ENCODE data around the gene ASB3. TPM values are rescaled to one million over a fixed set of nuclear protein-coding genes. Genes with fewer than 3 reads are reported as not detected.

The ASB3 gene
- total and polyA plus RNA-seq, 9 of the 15 experiments (the other 6 are each of a cell fraction or from before 2014, with no cell fraction given), result 13.6 to 35.3 (median 18.7) TPM

DNA sequence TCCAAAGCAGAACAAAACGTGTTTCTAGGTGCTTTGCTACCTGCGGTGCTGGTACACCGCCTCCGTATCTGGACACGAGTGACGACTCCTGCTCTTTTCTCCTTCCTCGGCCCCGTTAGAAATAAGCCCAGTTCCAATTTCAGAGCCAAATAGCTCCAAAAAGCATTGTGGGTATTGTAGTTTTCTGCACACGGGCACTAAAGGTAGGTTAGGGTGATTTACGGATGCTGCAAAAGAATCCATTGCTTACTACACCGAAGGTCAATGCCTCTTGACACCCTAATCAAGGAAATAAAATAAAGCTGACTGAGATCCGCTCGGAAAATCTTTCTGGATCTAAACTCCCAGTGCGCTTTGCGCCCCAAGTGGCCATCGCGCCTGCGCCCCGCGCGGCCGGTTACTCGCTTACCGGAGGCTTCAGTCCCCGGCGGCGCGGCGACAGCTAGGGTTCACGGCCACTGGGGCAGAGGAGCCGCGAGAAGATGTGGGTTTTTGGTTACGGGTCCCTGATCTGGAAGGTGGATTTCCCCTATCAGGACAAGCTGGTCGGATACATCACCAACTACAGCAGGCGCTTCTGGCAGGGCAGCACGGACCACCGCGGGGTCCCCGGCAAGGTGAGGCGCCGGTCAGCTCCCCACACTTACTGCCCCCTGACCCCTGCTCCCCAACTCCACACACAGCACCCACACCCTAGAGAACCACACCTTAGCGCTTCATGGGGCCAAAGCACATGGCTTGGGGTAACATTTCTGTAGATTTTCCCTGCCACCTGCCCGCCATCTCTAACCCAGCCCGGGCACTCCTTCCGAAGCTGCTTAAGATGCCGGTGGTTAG is 19.1 kb downstream of the ASB3 start, which contains the start of gene CHAC2 (continued):
- TF ChIP-seq CREB1 (IDR thresholded peaks at IDR 0.05), result no peak
- TF ChIP-seq CREB1 (CRISPR knock-in tag; IDR thresholded peaks at IDR 0.05), result no peak
- TF ChIP-seq ZNF232 (CRISPR knock-in tag; IDR thresholded peaks at IDR 0.05), result no peak
- TF ChIP-seq, protein P1, sequence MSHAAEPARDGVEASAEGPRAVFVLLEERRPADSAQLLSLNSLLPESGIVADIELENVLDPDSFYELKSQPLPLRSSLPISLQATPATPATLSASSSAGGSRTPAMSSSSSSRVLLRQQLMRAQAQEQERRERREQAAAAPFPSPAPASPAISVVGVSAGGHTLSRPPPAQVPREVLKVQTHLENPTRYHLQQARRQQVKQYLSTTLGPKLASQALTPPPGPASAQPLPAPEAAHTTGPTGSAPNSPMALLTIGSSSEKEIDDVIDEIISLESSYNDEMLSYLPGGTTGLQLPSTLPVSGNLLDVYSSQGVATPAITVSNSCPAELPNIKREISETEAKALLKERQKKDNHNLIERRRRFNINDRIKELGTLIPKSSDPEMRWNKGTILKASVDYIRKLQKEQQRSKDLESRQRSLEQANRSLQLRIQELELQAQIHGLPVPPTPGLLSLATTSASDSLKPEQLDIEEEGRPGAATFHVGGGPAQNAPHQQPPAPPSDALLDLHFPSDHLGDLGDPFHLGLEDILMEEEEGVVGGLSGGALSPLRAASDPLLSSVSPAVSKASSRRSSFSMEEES (CRISPR knock-in tag; IDR thresholded peaks at IDR 0.05), result no peak
- TF ChIP-seq EZH2 (IDR thresholded peaks at IDR 0.05; ENCODE audit: borderline replicate concordance, low read depth, low read length), result no peak
- no peak for TF ChIP-seq NCOA1 (IDR thresholded peaks at IDR 0.05; ENCODE audit: low read depth)
- TF ChIP-seq, protein P2, sequence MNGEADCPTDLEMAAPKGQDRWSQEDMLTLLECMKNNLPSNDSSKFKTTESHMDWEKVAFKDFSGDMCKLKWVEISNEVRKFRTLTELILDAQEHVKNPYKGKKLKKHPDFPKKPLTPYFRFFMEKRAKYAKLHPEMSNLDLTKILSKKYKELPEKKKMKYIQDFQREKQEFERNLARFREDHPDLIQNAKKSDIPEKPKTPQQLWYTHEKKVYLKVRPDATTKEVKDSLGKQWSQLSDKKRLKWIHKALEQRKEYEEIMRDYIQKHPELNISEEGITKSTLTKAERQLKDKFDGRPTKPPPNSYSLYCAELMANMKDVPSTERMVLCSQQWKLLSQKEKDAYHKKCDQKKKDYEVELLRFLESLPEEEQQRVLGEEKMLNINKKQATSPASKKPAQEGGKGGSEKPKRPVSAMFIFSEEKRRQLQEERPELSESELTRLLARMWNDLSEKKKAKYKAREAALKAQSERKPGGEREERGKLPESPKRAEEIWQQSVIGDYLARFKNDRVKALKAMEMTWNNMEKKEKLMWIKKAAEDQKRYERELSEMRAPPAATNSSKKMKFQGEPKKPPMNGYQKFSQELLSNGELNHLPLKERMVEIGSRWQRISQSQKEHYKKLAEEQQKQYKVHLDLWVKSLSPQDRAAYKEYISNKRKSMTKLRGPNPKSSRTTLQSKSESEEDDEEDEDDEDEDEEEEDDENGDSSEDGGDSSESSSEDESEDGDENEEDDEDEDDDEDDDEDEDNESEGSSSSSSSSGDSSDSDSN (IDR thresholded peaks at IDR 0.05; ENCODE audit: borderline replicate concordance in 1 of 2, low read depth in 2 of 2, low read length in 2 of 2), result 0 out of 4 replicates have a peak, but pooled peaks of 1 of the 2 experiments have one; percentile 47
- peak; percentile 16; the same call in 1 of the 2 replicates for TF ChIP-seq ZFX (CRISPR knock-in tag; IDR thresholded peaks at IDR 0.05)
- no peak for TF ChIP-seq ETV6 (IDR thresholded peaks at IDR 0.05; ENCODE audit: borderline replicate concordance in 1 of 2, low read depth in 2 of 2, low read length in 1 of 2)
- no peak for TF ChIP-seq ETV6 (CRISPR knock-in tag; IDR thresholded peaks at IDR 0.05; ENCODE audit: borderline replicate concordance)
- no peak for TF ChIP-seq BRCA1 (IDR thresholded peaks at IDR 0.05)
- TF ChIP-seq BRCA1 (CRISPR knock-in tag; IDR thresholded peaks at IDR 0.05), result no peak
- TF ChIP-seq, protein P3, sequence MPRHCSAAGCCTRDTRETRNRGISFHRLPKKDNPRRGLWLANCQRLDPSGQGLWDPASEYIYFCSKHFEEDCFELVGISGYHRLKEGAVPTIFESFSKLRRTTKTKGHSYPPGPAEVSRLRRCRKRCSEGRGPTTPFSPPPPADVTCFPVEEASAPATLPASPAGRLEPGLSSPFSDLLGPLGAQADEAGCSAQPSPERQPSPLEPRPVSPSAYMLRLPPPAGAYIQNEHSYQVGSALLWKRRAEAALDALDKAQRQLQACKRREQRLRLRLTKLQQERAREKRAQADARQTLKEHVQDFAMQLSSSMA (CRISPR knock-in tag; IDR thresholded peaks at IDR 0.05), result no peak
- TF ChIP-seq, protein P4, sequence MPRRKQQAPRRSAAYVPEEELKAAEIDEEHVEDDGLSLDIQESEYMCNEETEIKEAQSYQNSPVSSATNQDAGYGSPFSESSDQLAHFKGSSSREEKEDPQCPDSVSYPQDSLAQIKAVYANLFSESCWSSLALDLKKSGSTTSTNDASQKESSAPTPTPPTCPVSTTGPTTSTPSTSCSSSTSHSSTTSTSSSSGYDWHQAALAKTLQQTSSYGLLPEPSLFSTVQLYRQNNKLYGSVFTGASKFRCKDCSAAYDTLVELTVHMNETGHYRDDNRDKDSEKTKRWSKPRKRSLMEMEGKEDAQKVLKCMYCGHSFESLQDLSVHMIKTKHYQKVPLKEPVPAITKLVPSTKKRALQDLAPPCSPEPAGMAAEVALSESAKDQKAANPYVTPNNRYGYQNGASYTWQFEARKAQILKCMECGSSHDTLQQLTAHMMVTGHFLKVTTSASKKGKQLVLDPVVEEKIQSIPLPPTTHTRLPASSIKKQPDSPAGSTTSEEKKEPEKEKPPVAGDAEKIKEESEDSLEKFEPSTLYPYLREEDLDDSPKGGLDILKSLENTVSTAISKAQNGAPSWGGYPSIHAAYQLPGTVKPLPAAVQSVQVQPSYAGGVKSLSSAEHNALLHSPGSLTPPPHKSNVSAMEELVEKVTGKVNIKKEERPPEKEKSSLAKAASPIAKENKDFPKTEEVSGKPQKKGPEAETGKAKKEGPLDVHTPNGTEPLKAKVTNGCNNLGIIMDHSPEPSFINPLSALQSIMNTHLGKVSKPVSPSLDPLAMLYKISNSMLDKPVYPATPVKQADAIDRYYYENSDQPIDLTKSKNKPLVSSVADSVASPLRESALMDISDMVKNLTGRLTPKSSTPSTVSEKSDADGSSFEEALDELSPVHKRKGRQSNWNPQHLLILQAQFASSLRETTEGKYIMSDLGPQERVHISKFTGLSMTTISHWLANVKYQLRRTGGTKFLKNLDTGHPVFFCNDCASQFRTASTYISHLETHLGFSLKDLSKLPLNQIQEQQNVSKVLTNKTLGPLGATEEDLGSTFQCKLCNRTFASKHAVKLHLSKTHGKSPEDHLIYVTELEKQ (CRISPR knock-in tag; IDR thresholded peaks at IDR 0.05), result no peak
- TF ChIP-seq NR2C1 (IDR thresholded peaks at IDR 0.05), result peak; percentile 47; the same call in 1 of the 2 replicates
- peak; percentile 74 for TF ChIP-seq NR2C1 (tag; IDR thresholded peaks at IDR 0.05)
- peak; percentile 28; the same call in 1 of the 2 replicates for TF ChIP-seq ESRRA (IDR thresholded peaks at IDR 0.05; ENCODE audit: borderline replicate concordance, low read depth)
- TF ChIP-seq TAF1 (IDR thresholded peaks at IDR 0.05; ENCODE audit: control insufficient read depth, extremely low read depth, insufficient read depth, low read length, severe bottlenecking), result peak; percentile 89
- no peak for TF ChIP-seq ZFP36 (IDR thresholded peaks at IDR 0.05; ENCODE audit: low read depth, low read length, partially characterized antibody)
- TF ChIP-seq ZNF408 (CRISPR knock-in tag; IDR thresholded peaks at IDR 0.05; ENCODE audit: low read depth), result no peak
